GM20000 (cell line): ENCODE measurements around the gene PCDHGC5.

Experiments used
- DNase-seq: peaks from one replicate; pipeline ENCODE4 v3.0.0; 2012; ENCODE audit warnings: low spot score
- TF ChIP-seq, protein P1 (sequence below): IDR thresholded peaks from 2 replicates; pipeline ENCODE4 v1.5.1; 2012; ENCODE audit warnings: mild to moderate bottlenecking, control low read depth; ENCODE audit errors: extremely low read depth, missing control alignments

PCDHGC5 gene

GRCh38 chr5:141476132-141476911 lies 12.6 kb upstream of the PCDHGC5 start:
- TF ChIP-seq, protein P1, sequence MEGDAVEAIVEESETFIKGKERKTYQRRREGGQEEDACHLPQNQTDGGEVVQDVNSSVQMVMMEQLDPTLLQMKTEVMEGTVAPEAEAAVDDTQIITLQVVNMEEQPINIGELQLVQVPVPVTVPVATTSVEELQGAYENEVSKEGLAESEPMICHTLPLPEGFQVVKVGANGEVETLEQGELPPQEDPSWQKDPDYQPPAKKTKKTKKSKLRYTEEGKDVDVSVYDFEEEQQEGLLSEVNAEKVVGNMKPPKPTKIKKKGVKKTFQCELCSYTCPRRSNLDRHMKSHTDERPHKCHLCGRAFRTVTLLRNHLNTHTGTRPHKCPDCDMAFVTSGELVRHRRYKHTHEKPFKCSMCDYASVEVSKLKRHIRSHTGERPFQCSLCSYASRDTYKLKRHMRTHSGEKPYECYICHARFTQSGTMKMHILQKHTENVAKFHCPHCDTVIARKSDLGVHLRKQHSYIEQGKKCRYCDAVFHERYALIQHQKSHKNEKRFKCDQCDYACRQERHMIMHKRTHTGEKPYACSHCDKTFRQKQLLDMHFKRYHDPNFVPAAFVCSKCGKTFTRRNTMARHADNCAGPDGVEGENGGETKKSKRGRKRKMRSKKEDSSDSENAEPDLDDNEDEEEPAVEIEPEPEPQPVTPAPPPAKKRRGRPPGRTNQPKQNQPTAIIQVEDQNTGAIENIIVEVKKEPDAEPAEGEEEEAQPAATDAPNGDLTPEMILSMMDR, result no peak
- peak; percentile 40 for DNase-seq

GRCh38 chr5:141477044-141477575 lies 11.8 kb upstream of the PCDHGC5 start:
- TF ChIP-seq, protein P1, result no peak
- DNase-seq, result peak; percentile 21

- DNase-seq, result no peak
These were observed 11.1 kb upstream of the PCDHGC5 start for GRCh38 chr5:141477815-141478214.

GRCh38 chr5:141478321-141478945 lies 10.4 kb upstream of the PCDHGC5 start:
- TF ChIP-seq, protein P1, result peak; percentile 0
- no peak for DNase-seq

More at GRCh38 chr5:141477815-141478214, 11.1 kb upstream of the PCDHGC5 start:
- TF ChIP-seq, protein P1, result no peak

DNA sequence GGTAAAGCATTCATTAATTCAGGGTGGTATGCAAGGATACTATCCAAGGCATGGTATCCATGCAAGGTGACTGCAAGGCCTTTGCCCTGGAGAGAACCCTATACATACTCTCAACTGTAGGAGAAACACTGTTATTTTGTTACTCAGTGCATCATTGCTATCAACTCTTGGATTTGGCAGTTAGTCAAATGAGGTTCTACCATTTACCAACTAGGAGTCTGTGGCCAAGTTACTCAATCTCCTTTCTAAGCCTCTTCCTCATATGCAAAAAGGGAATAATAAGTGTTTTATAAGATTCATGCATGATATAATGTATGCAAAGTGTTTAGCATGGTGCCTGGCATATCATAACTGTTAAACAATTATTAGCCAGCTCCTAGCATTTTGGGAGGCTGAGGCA lies 9.1 kb upstream of the PCDHGC5 start:
- TF ChIP-seq, protein P1, result no peak
- no peak for DNase-seq

DNA sequence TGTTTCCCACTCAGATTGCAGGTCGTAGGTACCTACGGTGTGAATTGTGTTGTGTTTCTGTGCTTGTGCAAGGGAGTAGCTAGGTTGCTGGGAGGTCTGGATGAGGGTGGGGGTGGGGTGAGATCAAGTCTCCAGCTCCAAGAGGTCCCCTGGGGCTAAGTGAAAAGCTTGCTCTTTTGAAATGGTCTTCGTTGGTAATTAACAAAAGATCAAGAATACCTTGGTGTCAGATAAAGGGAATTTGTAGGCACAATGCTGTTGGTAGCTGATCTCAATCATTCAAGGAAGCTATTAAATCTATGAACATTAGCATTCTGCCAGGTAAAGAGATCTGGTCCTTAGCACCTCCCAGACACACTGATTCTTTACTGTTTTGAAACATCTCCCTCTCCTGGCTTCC lies 5.0 kb upstream of the PCDHGC5 start:
- DNase-seq, result peak; percentile 4
- TF ChIP-seq, protein P1, result no peak

DNA sequence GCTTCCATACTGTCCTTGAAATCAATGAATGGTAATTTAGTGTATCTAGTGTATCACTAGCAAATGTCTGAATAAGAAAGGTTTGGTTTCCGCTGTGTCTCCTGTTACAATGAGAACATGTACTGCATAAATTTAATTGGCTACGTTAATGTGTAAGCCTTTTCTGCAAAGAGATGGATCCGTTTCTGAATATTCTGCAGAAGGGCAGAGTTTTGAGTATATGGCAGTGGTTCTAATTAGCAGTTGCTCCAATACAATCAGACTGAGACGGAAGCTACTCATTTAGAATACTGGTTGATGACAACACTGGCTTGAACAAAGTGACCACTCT lies 4.6 kb upstream of the PCDHGC5 start:
- TF ChIP-seq, protein P1, result no peak
- peak; percentile 48 for DNase-seq
